ENCODE data around the gene TACC2. TPM values are rescaled to one million over a fixed set of nuclear protein-coding genes. Genes with fewer than 3 reads are reported as not detected.

The TACC2 gene
- total RNA-seq, 1 donor, result under 0.01 TPM

DNA sequence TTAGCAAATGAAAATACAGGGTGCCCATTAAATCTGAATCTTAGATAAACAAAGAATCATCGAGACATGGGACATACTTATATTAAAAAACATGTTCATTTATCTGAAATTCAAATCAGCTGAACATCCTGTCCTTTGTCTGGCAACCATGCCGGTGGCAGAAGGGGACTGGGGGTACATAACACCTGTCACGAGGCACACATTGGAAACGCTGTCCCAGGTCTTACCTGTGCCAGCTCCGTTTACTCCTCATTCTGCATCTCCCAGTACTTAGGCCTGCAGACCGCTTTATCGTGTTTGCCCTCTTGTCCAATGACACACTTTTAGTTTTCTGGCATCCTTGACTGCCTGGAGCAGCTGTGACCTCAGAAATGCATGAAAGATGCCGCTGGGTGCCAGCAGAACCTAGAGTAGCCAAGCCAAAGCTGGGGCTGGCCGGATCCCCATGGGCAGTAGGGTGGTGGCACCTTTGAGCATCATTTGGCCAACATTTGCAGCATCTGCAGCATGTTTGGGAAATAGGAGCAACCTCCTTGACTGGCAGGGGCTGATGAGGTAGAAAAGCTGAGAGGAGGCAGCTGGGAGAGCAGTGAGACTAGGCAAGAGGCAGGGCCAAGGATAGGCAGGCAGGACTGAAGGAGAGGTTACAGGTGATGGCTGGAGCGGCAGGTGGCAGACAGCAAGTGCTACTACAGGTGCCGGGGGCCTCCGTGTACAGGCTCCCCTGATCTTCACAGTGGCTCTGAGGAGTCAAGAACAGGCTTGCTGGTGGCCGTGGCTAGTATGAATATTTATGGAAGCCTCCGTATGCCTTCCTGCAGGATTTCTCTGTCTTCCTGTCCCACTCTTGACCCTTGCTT is 219.8 kb downstream of the TACC2 start:
- no peak for DNase-seq (ENCODE audit: low read depth in 2 of 3, low spot score in 2 of 3)

DNA sequence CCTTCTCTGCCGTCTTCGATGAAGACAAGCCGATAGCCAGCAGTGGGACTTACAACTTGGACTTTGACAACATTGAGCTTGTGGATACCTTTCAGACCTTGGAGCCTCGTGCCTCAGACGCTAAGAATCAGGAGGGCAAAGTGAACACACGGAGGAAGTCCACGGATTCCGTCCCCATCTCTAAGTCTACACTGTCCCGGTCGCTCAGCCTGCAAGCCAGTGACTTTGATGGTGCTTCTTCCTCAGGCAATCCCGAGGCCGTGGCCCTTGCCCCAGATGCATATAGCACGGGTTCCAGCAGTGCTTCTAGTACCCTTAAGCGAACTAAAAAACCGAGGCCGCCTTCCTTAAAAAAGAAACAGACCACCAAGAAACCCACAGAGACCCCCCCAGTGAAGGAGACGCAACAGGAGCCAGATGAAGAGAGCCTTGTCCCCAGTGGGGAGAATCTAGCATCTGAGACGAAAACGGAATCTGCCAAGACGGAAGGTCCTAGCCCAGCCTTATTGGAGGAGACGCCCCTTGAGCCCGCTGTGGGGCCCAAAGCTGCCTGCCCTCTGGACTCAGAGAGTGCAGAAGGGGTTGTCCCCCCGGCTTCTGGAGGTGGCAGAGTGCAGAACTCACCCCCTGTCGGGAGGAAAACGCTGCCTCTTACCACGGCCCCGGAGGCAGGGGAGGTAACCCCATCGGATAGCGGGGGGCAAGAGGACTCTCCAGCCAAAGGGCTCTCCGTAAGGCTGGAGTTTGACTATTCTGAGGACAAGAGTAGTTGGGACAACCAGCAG is 221.7 kb downstream of the TACC2 start:
- DNase-seq (ENCODE audit: low read depth in 2 of 3, low spot score in 2 of 3), result no peak

DNA sequence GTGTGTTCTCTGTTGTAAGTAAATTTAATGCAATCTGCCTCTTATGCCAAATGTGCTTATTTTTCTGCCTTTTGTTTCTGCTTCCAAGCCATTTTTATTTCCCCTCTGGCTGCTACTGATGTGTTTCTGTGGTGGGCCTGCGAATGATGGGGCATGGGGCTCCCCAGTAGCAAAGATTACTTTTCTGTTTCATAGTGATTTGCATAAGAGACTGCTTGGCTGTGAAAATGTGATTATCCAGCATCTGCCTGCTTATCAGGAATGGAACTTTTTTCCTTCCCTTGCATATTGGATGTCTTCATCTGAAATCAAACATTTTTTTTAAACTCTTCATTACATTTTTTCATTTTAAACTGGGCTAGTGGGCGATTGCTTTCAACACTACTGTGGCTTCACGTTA is 224.4 kb downstream of the TACC2 start:
- DNase-seq (ENCODE audit: low read depth in 2 of 3, low spot score in 2 of 3), result no peak

GRCh38 chr10:122213766-122214165 is 224.8 kb downstream of the TACC2 start:
- DNase-seq (ENCODE audit: low read depth in 2 of 3, low spot score in 2 of 3), result no peak

- DNase-seq (ENCODE audit: low read depth in 2 of 3, low spot score in 2 of 3), result no peak
These were observed 227.1 kb downstream of the TACC2 start for GRCh38 chr10:122216047-122216446.

DNA sequence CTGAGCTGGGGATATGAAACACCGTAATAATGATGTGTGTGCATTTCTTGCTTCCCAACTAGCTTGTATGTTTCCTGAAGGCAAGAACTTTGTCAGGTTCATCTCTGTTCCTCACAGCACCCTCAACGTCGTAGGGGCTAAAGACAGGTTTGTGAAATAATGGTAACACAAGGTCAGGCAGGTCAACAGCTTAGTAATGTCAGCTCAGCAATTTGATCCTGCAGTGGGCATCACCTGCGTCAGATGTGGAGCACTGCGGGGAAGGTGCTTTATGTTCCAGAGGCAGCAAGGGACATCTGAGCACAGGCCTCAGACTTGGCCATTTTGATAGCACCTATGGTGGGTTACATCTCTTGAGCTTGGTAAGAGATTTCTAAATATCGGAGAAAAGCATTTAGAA is 230.4 kb downstream of the TACC2 start:
- no peak for DNase-seq (ENCODE audit: low read depth in 2 of 3, low spot score in 2 of 3)

DNA sequence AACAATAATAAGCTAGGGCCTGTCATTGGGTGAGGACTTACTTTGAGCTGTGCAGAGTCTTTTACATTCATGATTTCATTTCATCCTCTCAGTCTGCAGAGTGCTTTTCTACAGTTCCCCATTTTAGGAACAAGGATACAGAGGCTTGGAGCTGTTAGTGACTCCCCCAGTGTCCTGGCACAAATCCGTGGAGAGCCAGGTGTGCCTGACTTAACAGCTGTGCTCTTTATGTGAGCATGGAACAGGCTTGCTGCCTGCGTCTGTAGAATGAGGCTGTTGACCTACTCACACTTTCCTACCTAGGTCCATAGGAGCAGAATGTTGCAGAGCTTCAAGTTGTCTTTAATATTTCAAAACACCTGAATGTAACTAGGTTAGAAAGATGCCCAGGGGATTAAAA is 231.8 kb downstream of the TACC2 start:
- no peak for DNase-seq (ENCODE audit: low read depth in 2 of 3, low spot score in 2 of 3)

DNA sequence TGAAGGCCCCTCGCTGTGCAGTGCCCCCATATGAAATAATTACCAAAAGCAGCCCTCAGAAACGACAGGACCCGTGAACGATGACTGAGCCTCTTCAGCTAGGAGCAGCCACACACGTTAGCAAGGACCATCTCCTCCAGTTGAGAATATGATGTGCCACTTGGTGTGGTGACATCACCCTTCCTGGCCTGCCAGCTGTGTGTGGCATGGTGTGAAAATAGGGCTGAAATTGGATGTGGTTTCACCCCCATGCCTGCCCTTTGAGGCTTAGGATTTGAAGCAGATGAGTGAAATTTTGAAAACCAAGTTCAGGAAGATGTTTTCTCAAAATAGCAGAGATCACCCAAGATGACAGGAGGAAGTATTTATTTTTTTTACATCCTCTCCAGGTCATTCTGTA is 233.0 kb downstream of the TACC2 start:
- DNase-seq (ENCODE audit: low read depth in 2 of 3, low spot score in 2 of 3), result no peak

DNA sequence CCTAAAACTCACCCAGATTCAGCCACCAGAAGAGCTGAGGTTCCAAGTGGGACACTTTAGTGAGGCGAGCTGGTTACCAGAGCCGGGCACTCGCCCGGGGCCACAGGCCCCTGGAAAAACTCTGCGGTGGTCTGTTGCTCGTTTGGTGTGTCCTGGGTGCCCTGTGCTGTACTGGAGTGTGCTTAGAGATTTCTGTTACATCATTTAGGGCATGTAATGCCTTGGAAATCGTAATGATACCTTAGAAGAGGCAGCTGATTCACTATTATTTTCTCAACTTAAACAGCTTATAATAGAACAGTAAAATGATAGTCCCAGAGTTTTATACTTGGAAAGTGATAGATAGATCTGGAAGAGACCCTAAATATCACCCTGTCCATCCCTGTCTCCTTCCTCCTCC is 233.7 kb downstream of the TACC2 start:
- DNase-seq (ENCODE audit: low read depth in 2 of 3, low spot score in 2 of 3), result no peak

DNA sequence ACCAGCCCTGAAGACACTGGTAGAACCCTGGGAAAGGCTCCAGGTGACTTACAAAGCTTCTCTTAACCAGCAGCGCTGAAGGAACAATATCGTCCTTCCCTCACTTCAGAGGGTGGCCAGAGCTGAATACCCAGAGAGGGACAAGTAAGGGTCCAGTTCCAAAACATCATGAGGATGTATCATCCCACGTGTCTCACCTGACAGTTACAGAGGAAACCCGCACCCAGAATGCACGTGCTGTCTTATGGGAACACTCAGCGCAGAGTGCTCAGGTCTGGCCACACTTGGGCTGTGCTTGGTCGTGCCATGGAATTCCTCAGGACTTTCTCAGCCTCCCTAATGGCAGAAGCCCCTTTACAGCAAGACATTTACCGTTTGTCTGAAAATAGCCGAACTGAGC is 235.2 kb downstream of the TACC2 start:
- DNase-seq (ENCODE audit: low read depth in 2 of 3, low spot score in 2 of 3), result no peak

DNA sequence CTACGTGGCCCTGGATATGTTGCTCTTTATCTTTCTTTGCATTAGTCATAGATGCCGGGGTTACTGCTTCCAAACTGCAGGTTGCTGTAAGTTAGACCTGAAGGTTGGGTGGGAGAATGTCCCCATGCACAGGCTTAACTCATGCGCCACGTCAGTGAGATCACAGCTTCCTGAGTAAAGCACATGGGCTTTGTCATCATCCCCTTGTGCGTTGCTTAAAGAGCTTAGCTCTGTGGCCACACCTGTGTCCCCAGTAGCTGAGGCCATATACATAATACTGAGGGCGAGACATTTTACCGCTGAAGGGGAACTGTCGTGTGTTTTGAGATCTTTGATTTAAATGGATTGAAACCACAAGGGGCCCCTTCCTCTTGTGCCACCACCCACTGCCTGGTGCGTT is 236.4 kb downstream of the TACC2 start:
- DNase-seq (ENCODE audit: low read depth in 2 of 3, low spot score in 2 of 3), result peak in 1 of 3 donors; percentile 33

DNA sequence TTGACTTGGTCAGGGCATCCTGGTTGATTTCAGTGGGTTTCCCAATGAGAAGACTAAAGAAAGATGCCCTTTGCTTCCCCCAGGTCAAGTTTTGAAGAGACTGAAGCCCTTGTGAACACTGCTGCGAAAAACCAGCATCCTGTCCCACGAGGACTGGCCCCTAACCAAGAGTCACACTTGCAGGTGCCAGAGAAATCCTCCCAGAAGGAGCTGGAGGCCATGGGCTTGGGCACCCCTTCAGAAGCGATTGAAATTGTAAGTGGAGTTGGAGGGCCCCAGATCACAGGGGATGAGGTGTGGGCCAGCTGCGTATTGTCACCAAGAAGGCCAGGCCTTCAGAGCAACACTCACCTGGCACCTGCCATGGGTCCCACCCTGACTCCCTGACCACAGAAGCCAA is 238.8 kb downstream of the TACC2 start:
- DNase-seq (ENCODE audit: low read depth in 2 of 3, low spot score in 2 of 3), result no peak

DNA sequence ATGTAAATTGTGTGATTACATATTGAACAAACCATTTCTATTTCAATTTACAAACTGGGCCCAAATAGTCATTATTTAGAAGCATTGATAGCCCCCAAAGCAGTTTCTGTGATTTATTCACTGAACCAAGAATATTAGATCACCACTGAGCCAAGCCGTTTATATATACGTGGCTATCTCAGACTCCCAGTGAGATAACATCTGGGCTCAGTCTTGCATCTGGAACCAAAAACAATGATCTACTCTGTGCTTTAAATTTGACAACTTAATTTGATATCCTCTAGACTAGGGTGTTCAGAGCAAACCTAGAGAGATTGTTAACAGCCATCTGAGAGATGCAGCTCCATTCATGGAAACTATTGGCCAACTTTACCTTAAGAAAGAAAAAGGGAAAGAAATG is 240.7 kb downstream of the TACC2 start:
- no peak for DNase-seq (ENCODE audit: low read depth in 2 of 3, low spot score in 2 of 3)

GRCh38 chr10:122230222-122230621 is 241.3 kb downstream of the TACC2 start:
- DNase-seq (ENCODE audit: low read depth in 2 of 3, low spot score in 2 of 3), result no peak

- no peak for DNase-seq (ENCODE audit: low read depth in 2 of 3, low spot score in 2 of 3)
These were observed 243.8 kb downstream of the TACC2 start for GRCh38 chr10:122232769-122233168.

DNA sequence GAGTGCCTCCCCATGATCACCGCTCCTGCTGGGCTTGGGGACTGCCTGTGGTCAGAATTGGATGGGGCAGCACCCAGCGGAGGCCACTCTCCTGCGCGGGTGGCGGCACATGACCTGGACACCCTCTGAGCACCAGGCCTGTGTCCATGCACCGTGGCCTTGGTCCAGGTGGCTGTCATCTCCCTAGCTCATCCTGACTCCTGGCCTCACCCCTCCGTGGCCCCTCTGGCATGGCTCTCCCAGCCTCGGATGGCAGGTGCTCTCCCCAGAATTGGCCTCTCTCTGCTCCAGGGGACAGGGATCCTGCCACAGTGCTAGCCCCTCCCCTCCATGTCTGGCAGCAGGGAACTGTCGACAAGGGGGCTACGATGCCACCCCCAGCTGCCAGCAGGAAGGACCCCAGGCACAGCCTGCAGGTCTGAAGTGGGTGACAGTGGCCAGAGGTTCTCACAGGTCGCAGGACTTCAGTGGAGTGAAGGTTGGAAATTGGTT is 244.9 kb downstream of the TACC2 start:
- DNase-seq (ENCODE audit: low read depth in 2 of 3, low spot score in 2 of 3), result no peak

GRCh38 chr10:122234416-122234815 is 245.5 kb downstream of the TACC2 start:
- no peak for DNase-seq (ENCODE audit: low read depth in 2 of 3, low spot score in 2 of 3)

- DNase-seq (ENCODE audit: low read depth in 2 of 3, low spot score in 2 of 3), result no peak
These were observed 247.8 kb downstream of the TACC2 start for GRCh38 chr10:122236690-122237306.

- DNase-seq (ENCODE audit: low read depth in 2 of 3, low spot score in 2 of 3), result no peak
These were observed 248.5 kb downstream of the TACC2 start for GRCh38 chr10:122237331-122237990.

- no peak for DNase-seq (ENCODE audit: low read depth in 2 of 3, low spot score in 2 of 3)
These were observed 250.8 kb downstream of the TACC2 start for GRCh38 chr10:122239578-122240257.
